Heart left ventricle (tissue), 16 donors: ENCODE measurements around the gene DAPP1. TPM values are rescaled to one million over a fixed set of nuclear protein-coding genes. Genes with fewer than 3 reads are reported as not detected.

Source experiments
- ATAC-seq, 4 donors: fragments of 200-7000 bp; cut with Tn5 transposase; one replicate each; pipeline ENCODE4 v1.9.1; 2020 to 2022; ENCODE audit warnings: moderate library complexity in 4 of 4, mild to moderate bottlenecking in 3 of 4, moderate number of reproducible peaks in 1 of 4
- DNase-seq, 5 donors: peaks; one replicate each; pipeline ENCODE4 v3.0.0-alpha.2; 2020
- H3K27ac ChIP-seq, 12 donors: fragments of 200-600 bp; sonication (generic) in 4 of 12; one replicate each; pipeline versions ENCODE4 v1.5.0 to v1.8.0; 2016 to 2022; ENCODE audit warnings: mild to moderate bottlenecking in 2 of 12
- H3K27me3 ChIP-seq, 9 donors: fragments of 200-600 bp; sonication (generic) in 2 of 9; one replicate each; pipeline versions ENCODE4 v1.5.1 to v1.8.0; 2016 to 2022; ENCODE audit warnings: mild to moderate bottlenecking in 3 of 9
- H3K36me3 ChIP-seq, 9 donors: fragments of 200-600 bp; sonication (generic) in 2 of 9; one replicate each; pipeline versions ENCODE4 v1.5.0 to v1.8.0; 2018 to 2022; ENCODE audit warnings: mild to moderate bottlenecking in 2 of 9
- H3K4me1 ChIP-seq, 12 donors: fragments of 200-600 bp; sonication (generic) in 4 of 12; one replicate each; pipeline versions ENCODE4 v1.5.0 to v1.8.0; 2016 to 2022; ENCODE audit warnings: mild to moderate bottlenecking in 3 of 12
- H3K4me3 ChIP-seq, 12 donors: fragments of 200-600 bp; sonication (generic) in 4 of 12; one replicate each; pipeline versions ENCODE4 v1.5.0 to v1.8.0; 2017 to 2022; ENCODE audit warnings: mild to moderate bottlenecking in 9 of 12, moderate library complexity in 4 of 12
- H3K9me3 ChIP-seq, 12 donors: fragments of 200-600 bp; sonication (generic) in 4 of 12; one replicate each; pipeline versions ENCODE4 v1.5.0 to v1.8.0; 2016 to 2022; ENCODE audit warnings: mild to moderate bottlenecking in 1 of 12
- CTCF ChIP-seq, 12 donors: fragments of 200-600 bp; sonication (generic) in 4 of 12; IDR thresholded peaks; one replicate each; pipeline versions ENCODE4 v1.5.0 to v1.8.0; 2018 to 2022; ENCODE audit warnings: antibody characterized with exemption in 12 of 12, mild to moderate bottlenecking in 5 of 12
- POLR2A ChIP-seq, 2 donors: fragments of 450-650 bp; IDR thresholded peaks; one replicate each; pipeline ENCODE4 v1.6.1; 2017; ENCODE audit warnings: antibody characterized with exemption in 2 of 2, mild to moderate bottlenecking in 2 of 2, moderate library complexity in 2 of 2
- WGBS, 4 donors: extraction: QIAGEN DNeasy Blood & Tissue Kit in 2 of 4; methylation state at CpG; one replicate each; pipeline versions ENCODE4 v1.1.5 to v1.1.7; 2013 to 2018; 5-methylcytosine and 5-hydroxymethylcytosine counted together
- intact Hi-C, 10 donors: fragments of 100-400 bp; cut with DNase I; formaldehyde crosslinking; loops; one replicate each; pipeline versions ENCODE4 v1.11.1 to v1.14.2; 2022
- polyA plus RNA-seq, 2 donors: library from polyadenylated mRNA; stranded (reverse); fragments of 200-250 nt; gene quantifications; one replicate each; pipeline ENCODE4 v1.2.3, GENCODE V29; 2013
- total RNA-seq, 9 donors: library from RNA; depleted of rRNA in 2 of 9; stranded (reverse); fragments of >200 nt in 2 of 9; fragmentation: NEBNext Ultra II Directional in 3 of 9; extraction: Animal tissue kit (Norgen Biotek cat#: 25700) in 3 of 9; gene quantifications; one replicate each; pipeline versions ENCODE4 v1.1.0 to v1.2.4, GENCODE V29; 2016 to 2023
- donor health status: ischemic (EF 13 %, LVEDD 7.1; RV severe dilation, severe dysfunction).
- donor health status: healthy with polysubstance abuse.
- donor health status: DM: no; HTN: yes; CAD: no.
- donor health status: DM: no; HTN: no; CAD: no.
- donor health status: ischemic (EF 25% LVEDD 6.9; RV normal size, moderate dysfunction).
- donor health status: ischemic (EF 25% LVEDD 5.7; RV mildly dilated, moderate dysfunction).
- donor health status: healthy.
- donor health status: DM: yes; HTN: yes; CAD: no.
- donor health status: ischemic (EF 35%, LVEDD 5.7; RV mildly dilated, moderate dysfunction).
- donor health status: nonischemic (EF 11% LVEDD 7.7; RV severe dilation, severe dysfunction).
- donor health status: DM: yes; HTN: yes; CAD: no.
- donor health status: PGD.
- donor health status: ischemic (EF 29% LVEDD 5.4; RV normal size, mild dysfunction).
- donor health status: nonischemic (EF 23%, LVEDD 6.1; RV moderate dilation, normal function).

Gene DAPP1
- total and polyA plus RNA-seq, 11 donors: 0.19 to 7.5 (median 0.30) TPM

GRCh38 chr4:99885687-99886086 lies 69.1 kb downstream of the DAPP1 start:
- intact Hi-C loops: loop anchor here in 5 of 10 donors (5.0 to 10.0 kb wide), 3 partner anchors 71 to 323 kb away; partner anchors contain the start of genes DAPP1 (in 1 of the 5) and TRMT10A (in 1 of the 5)
- Histone ChIP-seq H3K4me1 (peaks cover 0 to 15% (median 3%) of the 10 kb centered on the region in 12 donors), H3K4me3 (no peak overlapping the region), H3K27ac (no peak overlapping the region), H3K27me3 (no peaks in the 10 kb centered on the region), H3K36me3 (peaks cover 0 to 77% (median 63%) of the 10 kb centered on the region in 9 donors), H3K9me3 (no peaks in the 10 kb centered on the region)
- no peak for DNase-seq
- TF ChIP-seq POLR2A (IDR thresholded peaks at IDR 0.05): no peak
- no peak for TF ChIP-seq CTCF (IDR thresholded peaks at IDR 0.05)
- ATAC-seq: no peak

- ATAC-seq (no peak), DNase-seq (no peak)
- intact Hi-C loops: loop anchor here in 5 of 10 donors (5.0 to 10.0 kb wide), 3 partner anchors 71 to 324 kb away; partner anchors contain the start of genes DAPP1 (in 1 of the 5) and TRMT10A (in 1 of the 5)
- peaks cover 0 to 76% (median 61%) of the 10 kb centered on the region in 9 donors for H3K36me3 ChIP-seq
- no peaks in the 10 kb centered on the region for H3K27me3 ChIP-seq
- H3K4me3 ChIP-seq: no peak overlapping the region
- peaks cover 0 to 20% (median 4%) of the 10 kb centered on the region in 12 donors for H3K4me1 ChIP-seq
- 80 to 88% (median 86%) methylated on average over 4 of the region's 4 CpGs for WGBS, 4 donors
- no peak overlapping the region for H3K27ac ChIP-seq
- TF ChIP-seq CTCF (IDR thresholded peaks at IDR 0.05): no peak
- TF ChIP-seq POLR2A (IDR thresholded peaks at IDR 0.05): no peak
- no peaks in the 10 kb centered on the region for H3K9me3 ChIP-seq
These were observed 69.5 kb downstream of the DAPP1 start for GRCh38 chr4:99886146-99886545.

- Histone ChIP-seq H3K36me3 (peaks cover 0 to 65% (median 45%) of the 10 kb centered on the region in 9 donors), H3K27ac (peak overlapping the region in 1 of 12 donors; percentile 35), H3K4me3 (no peak overlapping the region), H3K27me3 (no peaks in the 10 kb centered on the region), H3K9me3 (no peaks in the 10 kb centered on the region), H3K4me1 (peaks cover 0 to 37% (median 8%) of the 10 kb centered on the region in 12 donors)
- intact Hi-C loops: loop anchor here in 5 of 10 donors (5.0 to 10.0 kb wide), 3 partner anchors 73 to 326 kb away; partner anchors contain the start of genes DAPP1 (in 1 of the 5) and TRMT10A (in 1 of the 5)
- DNase-seq (no peak), ATAC-seq (no peak)
- WGBS, 4 donors: 42 to 60% (median 55%) methylated on average over 5 of the region's 5 CpGs
- no peak for TF ChIP-seq POLR2A (IDR thresholded peaks at IDR 0.05)
- TF ChIP-seq CTCF (IDR thresholded peaks at IDR 0.05): no peak
These were observed 71.2 kb downstream of the DAPP1 start for GRCh38 chr4:99887837-99888236.

- ATAC-seq (no peak), DNase-seq (no peak)
- no peak for TF ChIP-seq POLR2A (IDR thresholded peaks at IDR 0.05)
- TF ChIP-seq CTCF (IDR thresholded peaks at IDR 0.05): no peak
- WGBS, 4 donors: 55 to 79% (median 64%) methylated on average over 2 of the region's 2 CpGs
- H3K4me3 ChIP-seq: no peak overlapping the region
- H3K36me3 ChIP-seq: peaks cover 0 to 31% (median 10%) of the 10 kb centered on the region in 9 donors
- no peaks in the 10 kb centered on the region for H3K27me3 ChIP-seq
- intact Hi-C loops: loop anchor here in 6 of 10 donors (5.0 to 10.0 kb wide), 3 partner anchors 56 to 329 kb away; partner anchors contain the start of genes TRMT10A (in 6 of the 6) and DNAJB14 (in 3 of the 6)
- no peaks in the 10 kb centered on the region for H3K9me3 ChIP-seq
- H3K27ac ChIP-seq: no peak overlapping the region
- peaks cover 0 to 56% (median 23%) of the 10 kb centered on the region in 12 donors for H3K4me1 ChIP-seq
These were observed 74.7 kb downstream of the DAPP1 start for GRCh38 chr4:99891351-99891750.
